Spleen (tissue), 11 donors: ENCODE data around the gene SERPINE1. TPM values are rescaled to one million over a fixed set of nuclear protein-coding genes. Genes with fewer than 3 reads are reported as not detected.
A peak's percentile ranks its signal among the peaks of the same experiment; 100 is the strongest.

Source experiments
- DNase-seq: peaks from one replicate; pipeline ENCODE4 v3.0.0-alpha.2; 2020
- H3K27ac ChIP-seq, 8 donors: fragments of 200-600 bp; sonication (generic) in 7 of 8; 1 replicate in 4 of 8; 2 replicates in 4 of 8; pipeline versions ENCODE4 v1.5.0 to v1.8.0; 2016 to 2021; ENCODE audit warnings: inconsistent platforms in 4 of 8, mild to moderate bottlenecking in 4 of 8, moderate library complexity in 1 of 8
- H3K27me3 ChIP-seq, 7 donors: fragments of 200-600 bp; sonication (generic) in 6 of 7; replicated peaks in 1 of 7; 1 replicate in 4 of 7; 2 replicates in 3 of 7; pipeline versions ENCODE4 v1.5.0 to v1.8.0; 2016 to 2021; ENCODE audit warnings: inconsistent platforms in 3 of 7, mild to moderate bottlenecking in 1 of 7
- H3K36me3 ChIP-seq, 6 donors: fragments of 200-600 bp; sonication (generic) in 5 of 6; 1 replicate in 4 of 6; 2 replicates in 2 of 6; pipeline versions ENCODE4 v1.5.0 to v1.8.0; 2016 to 2021; ENCODE audit warnings: inconsistent platforms in 2 of 6
- H3K4me1 ChIP-seq, 6 donors: fragments of 200-600 bp; sonication (generic) in 5 of 6; 1 replicate in 3 of 6; 2 replicates in 3 of 6; pipeline versions ENCODE4 v1.5.0 to v1.8.0; 2016 to 2021; ENCODE audit warnings: inconsistent platforms in 3 of 6
- H3K4me3 ChIP-seq, 8 donors: fragments of 200-600 bp; sonication (generic) in 7 of 8; 1 replicate in 4 of 8; 2 replicates in 4 of 8; pipeline versions ENCODE4 v1.5.0 to v1.8.0; 2016 to 2021; ENCODE audit warnings: inconsistent platforms in 4 of 8, mild to moderate bottlenecking in 4 of 8, moderate library complexity in 2 of 8
- H3K9me3 ChIP-seq, 8 donors: fragments of 200-600 bp; sonication (generic) in 7 of 8; 1 replicate in 4 of 8; 2 replicates in 4 of 8; pipeline versions ENCODE4 v1.5.0 to v1.8.0; 2016 to 2021; ENCODE audit warnings: inconsistent platforms in 4 of 8
- POLR2A ChIP-seq, 3 donors: fragments of 450-650 bp; IDR thresholded peaks; one replicate each; pipeline ENCODE4 v1.5.1; 2017; ENCODE audit warnings: antibody characterized with exemption in 3 of 3, mild to moderate bottlenecking in 1 of 3
- POLR2AphosphoS5 ChIP-seq, 3 donors: sonication (generic); formaldehyde crosslinking; IDR thresholded peaks; one replicate each; pipeline ENCODE4 v1.5.1; 2017; ENCODE audit warnings: antibody characterized with exemption in 3 of 3
- WGBS, 5 donors: extraction: QIAGEN DNeasy Blood & Tissue Kit in 3 of 5; methylation state at CpG; one replicate each; pipeline versions ENCODE4 v1.1.5 to v1.1.7; 2013 to 2018; 5-methylcytosine and 5-hydroxymethylcytosine counted together
- intact Hi-C: fragments of 100-400 bp; cut with DNase I; formaldehyde crosslinking; loops from one replicate; pipeline ENCODE4 v1.15.0; 2023; ENCODE audit warnings: low total_unique reads
- polyA plus RNA-seq, 3 donors: library from polyadenylated mRNA; stranded (reverse); fragments of 200-250 nt; gene quantifications; one replicate each; pipeline ENCODE4 v1.2.1, GENCODE V29; 2013
- total RNA-seq, 7 donors: library from RNA; depleted of rRNA in 3 of 7; stranded (reverse); fragments of >200 nt in 3 of 7; fragmentation: NEBNext Ultra II Directional in 4 of 7; extraction: Animal tissue kit (Norgen Biotek cat#: 25700) in 4 of 7; gene quantifications; one replicate each; pipeline versions ENCODE4 v1.1.0 to v1.2.1, GENCODE V29; 2016 to 2021
- TF ChIP-seq, protein P1 (sequence below), 11 experiments: fragments of 200-600 bp in 7 of 11; fragments of 450-650 bp in 4 of 11; sonication (generic) in 4 of 11; IDR thresholded peaks in 8 of 11; conservative IDR thresholded peaks in 3 of 11; 1 replicate in 7 of 11; 2 replicates in 4 of 11; pipeline versions ENCODE4 v1.4.0 to v1.8.0; 2016 to 2021; ENCODE audit warnings: antibody characterized with exemption in 11 of 11, inconsistent platforms in 4 of 11, mild to moderate bottlenecking in 1 of 11
- donor health status: healthy with polysubstance abuse.
- donor health status: DM: no; HTN: no; CAD: no; lungs with moderate emphysema.
- donor health status: DM: no; HTN: no; CAD: no.
- donor health status: Bipolar disorder and iron deficiency.
- donor health status: healthy.
- donor health status: DM: no; HTN: no; CAD: no.
- donor health status: DM: yes; HTN: yes; CAD: no.

SERPINE1 gene
- total and polyA plus RNA-seq, 10 donors = 2.2 to 46.4 (median 4.7) TPM

DNA sequence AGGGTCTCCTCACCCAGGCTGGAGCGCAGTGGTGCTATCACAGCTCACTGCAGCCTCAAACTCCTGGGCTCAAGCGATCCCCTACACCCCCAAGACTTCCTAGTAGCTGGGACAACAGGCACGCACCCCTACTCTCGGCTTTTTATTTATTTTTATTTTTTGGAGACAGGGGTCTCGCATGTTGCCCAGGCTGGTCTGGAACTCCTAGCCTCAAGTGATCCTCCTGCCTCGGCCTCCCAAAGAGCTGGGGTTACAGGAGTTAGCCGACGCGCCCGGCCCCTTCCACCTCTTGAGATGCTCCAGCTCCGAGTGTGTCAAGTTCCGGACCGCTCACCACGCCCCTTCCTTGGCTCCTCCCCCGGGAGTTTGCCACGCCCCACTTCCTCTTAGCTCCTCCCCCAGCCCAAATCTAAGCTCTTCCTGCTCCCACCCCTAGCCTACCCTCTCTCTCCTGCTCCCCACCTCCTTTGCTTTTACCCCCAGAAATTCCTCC, 46.9 kb downstream of the SERPINE1 start:
- H3K27ac ChIP-seq = no peak overlapping the region
- peak overlapping the region in 2 of 8 donors; percentile 22 to 38 for H3K4me3 ChIP-seq
- no peak for DNase-seq
- intact Hi-C loops = no loop called here
- TF ChIP-seq POLR2AphosphoS5 (IDR thresholded peaks at IDR 0.05) = no peak
- no peak for TF ChIP-seq POLR2A (IDR thresholded peaks at IDR 0.05)
- TF ChIP-seq, protein P1, sequence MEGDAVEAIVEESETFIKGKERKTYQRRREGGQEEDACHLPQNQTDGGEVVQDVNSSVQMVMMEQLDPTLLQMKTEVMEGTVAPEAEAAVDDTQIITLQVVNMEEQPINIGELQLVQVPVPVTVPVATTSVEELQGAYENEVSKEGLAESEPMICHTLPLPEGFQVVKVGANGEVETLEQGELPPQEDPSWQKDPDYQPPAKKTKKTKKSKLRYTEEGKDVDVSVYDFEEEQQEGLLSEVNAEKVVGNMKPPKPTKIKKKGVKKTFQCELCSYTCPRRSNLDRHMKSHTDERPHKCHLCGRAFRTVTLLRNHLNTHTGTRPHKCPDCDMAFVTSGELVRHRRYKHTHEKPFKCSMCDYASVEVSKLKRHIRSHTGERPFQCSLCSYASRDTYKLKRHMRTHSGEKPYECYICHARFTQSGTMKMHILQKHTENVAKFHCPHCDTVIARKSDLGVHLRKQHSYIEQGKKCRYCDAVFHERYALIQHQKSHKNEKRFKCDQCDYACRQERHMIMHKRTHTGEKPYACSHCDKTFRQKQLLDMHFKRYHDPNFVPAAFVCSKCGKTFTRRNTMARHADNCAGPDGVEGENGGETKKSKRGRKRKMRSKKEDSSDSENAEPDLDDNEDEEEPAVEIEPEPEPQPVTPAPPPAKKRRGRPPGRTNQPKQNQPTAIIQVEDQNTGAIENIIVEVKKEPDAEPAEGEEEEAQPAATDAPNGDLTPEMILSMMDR (IDR thresholded peaks at IDR 0.05 in 8 of 11, conservative IDR thresholded peaks at IDR 0.05 in 3 of 11) = no peak
- WGBS, 5 donors = 5 to 10% (median 6%) methylated on average over 16 of the region's 16 CpGs
- H3K36me3 ChIP-seq = no peaks in the 10 kb centered on the region
- H3K27me3 ChIP-seq = peaks cover 28 to 100% (median 100%) of the 10 kb centered on the region in 7 donors
- H3K4me1 ChIP-seq = peaks cover 29 to 61% (median 50%) of the 10 kb centered on the region in 6 donors
- H3K9me3 ChIP-seq = peaks cover 0 to 3% (median 0%) of the 10 kb centered on the region in 8 donors

DNA sequence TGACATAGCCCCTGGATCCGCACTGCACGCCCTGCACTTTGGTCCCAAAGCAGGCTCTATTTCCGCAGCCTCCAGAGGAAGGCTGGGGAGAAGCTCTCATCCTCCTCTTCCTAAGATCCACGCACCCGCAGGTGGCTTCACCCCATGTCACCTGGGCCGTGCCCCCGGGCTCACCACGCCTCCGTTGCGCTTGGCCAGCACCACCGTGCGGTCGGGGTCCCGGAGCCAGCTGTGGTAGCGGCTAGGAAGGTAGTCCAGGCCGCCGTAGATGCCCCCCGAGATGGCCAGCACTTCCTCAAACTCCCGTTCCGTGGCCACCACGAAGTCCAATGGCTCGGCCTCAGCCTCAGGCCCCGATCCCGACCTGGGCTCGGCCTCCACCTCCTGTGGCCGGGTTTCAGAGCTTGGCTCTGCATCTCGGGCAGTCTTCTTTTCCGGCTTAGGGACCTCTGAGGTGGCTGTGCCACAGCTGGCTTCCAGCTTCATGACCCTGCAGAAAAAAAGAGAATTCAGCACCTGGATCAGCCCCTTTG, 47.5 kb downstream of the SERPINE1 start:
- WGBS, 5 donors = 5 to 9% (median 7%) methylated on average over 11 to 28 of the region's 28 CpGs
- Histone ChIP-seq H3K27ac (no peak overlapping the region), H3K4me3 (peak overlapping the region in 1 of 8 donors; percentile 38), H3K27me3 (peaks cover 28 to 100% (median 100%) of the 10 kb centered on the region in 7 donors), H3K9me3 (peaks cover 0 to 3% (median 0%) of the 10 kb centered on the region in 8 donors), H3K4me1 (peaks cover 28 to 61% (median 53%) of the 10 kb centered on the region in 6 donors), H3K36me3 (no peaks in the 10 kb centered on the region)
- DNase-seq = no peak
- TF ChIP-seq, protein P1 (IDR thresholded peaks at IDR 0.05 in 8 of 11, conservative IDR thresholded peaks at IDR 0.05 in 3 of 11) = no peak
- no peak for TF ChIP-seq POLR2A (IDR thresholded peaks at IDR 0.05)
- intact Hi-C loops = no loop called here

DNA sequence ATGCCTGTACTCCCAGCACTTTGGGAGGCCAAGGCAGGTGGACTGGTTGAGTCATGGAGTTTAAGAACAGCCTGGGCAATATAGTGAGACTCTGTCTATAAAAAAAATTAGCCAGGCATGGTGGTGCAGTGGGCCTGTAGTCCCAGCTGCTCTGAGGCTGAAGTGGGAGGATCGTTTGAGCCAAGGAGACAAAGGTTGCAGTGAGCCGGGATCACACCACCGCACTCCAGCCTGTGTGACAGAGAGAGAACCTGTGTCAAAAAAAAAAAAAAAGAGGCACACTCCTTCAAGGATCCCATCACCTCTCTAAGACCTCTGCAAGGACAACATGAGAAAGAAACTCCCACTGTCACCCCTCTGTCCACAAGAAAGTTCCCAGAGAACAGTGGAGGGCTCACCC, 48.8 kb downstream of the SERPINE1 start:
- 36 to 54% (median 44%) methylated on average over 3 of the region's 3 CpGs for WGBS, 5 donors
- no peak for TF ChIP-seq POLR2AphosphoS5 (IDR thresholded peaks at IDR 0.05)
- no peak for TF ChIP-seq POLR2A (IDR thresholded peaks at IDR 0.05)
- TF ChIP-seq, protein P1 (IDR thresholded peaks at IDR 0.05 in 8 of 11, conservative IDR thresholded peaks at IDR 0.05 in 3 of 11) = no peak
- H3K4me3 ChIP-seq = no peak overlapping the region
- no peak for DNase-seq
- intact Hi-C loops = no loop called here
- peaks cover 29 to 100% (median 100%) of the 10 kb centered on the region in 7 donors for H3K27me3 ChIP-seq
- H3K27ac ChIP-seq = no peak overlapping the region
- peaks cover 0 to 3% (median 0%) of the 10 kb centered on the region in 8 donors for H3K9me3 ChIP-seq
- no peaks in the 10 kb centered on the region for H3K36me3 ChIP-seq
- peaks cover 22 to 61% (median 50%) of the 10 kb centered on the region in 6 donors for H3K4me1 ChIP-seq

DNA sequence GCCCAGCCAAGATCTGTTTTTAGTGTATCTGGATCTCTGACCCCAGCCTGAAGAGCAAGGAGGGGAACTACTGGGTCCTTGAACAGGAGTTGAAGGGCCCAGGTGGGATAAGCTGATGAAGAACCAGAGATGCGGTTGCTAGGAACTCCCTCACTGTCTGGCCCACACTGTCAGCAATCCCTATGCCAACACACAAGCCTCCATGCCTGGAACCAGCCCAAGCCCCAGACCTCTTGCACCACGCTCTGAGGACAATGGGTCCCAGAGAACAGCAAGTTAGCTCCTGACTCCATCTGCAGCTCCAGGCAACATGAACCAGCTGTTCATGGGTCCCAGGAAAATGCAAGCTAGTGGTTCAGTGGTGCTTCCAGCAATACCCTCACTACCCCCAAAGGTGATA, 50.7 kb downstream of the SERPINE1 start:
- peaks cover 18 to 100% (median 94%) of the 10 kb centered on the region in 7 donors for H3K27me3 ChIP-seq
- H3K9me3 ChIP-seq = peaks cover 0 to 3% (median 0%) of the 10 kb centered on the region in 8 donors
- H3K4me1 ChIP-seq = peaks cover 11 to 41% (median 34%) of the 10 kb centered on the region in 6 donors
- DNase-seq = no peak
- no peak overlapping the region for H3K4me3 ChIP-seq
- 60 to 100% (median 76%) methylated on average over 1 to 2 of the region's 2 CpGs for WGBS, 5 donors
- intact Hi-C loops = no loop called here
- H3K36me3 ChIP-seq = no peaks in the 10 kb centered on the region
- no peak overlapping the region for H3K27ac ChIP-seq
- TF ChIP-seq, protein P1 (IDR thresholded peaks at IDR 0.05 in 8 of 11, conservative IDR thresholded peaks at IDR 0.05 in 3 of 11) = no peak
- no peak for TF ChIP-seq POLR2A (IDR thresholded peaks at IDR 0.05)
- no peak for TF ChIP-seq POLR2AphosphoS5 (IDR thresholded peaks at IDR 0.05)
